Prostate gland (tissue), 2 donors: ENCODE results near the gene PMVK. TPM values are rescaled to one million over a fixed set of nuclear protein-coding genes. Genes with fewer than 3 reads are reported as not detected.

ENCODE experiments used
- DNase-seq: peaks from one replicate; pipeline ENCODE4 v3.0.0-alpha.2; 2019; ENCODE audit warnings: low spot score
- H3K27ac ChIP-seq, 2 donors: fragments of 200-600 bp; sonication (generic); 2 replicates each; pipeline ENCODE4 v1.5.1; 2017 to 2019
- H3K27me3 ChIP-seq: fragments of 200-600 bp; sonication (generic); replicated peaks from 2 replicates; pipeline ENCODE4 v1.5.1; 2019; ENCODE audit not compliant: insufficient read depth
- H3K36me3 ChIP-seq, 2 donors: fragments of 200-600 bp; sonication (generic); 1 replicate in 1 of 2; 2 replicates in 1 of 2; pipeline versions ENCODE4 v1.5.1 to v1.8.1; 2017 to 2019
- H3K4me1 ChIP-seq: fragments of 200-600 bp; sonication (generic); replicated peaks from 2 replicates; pipeline ENCODE4 v1.5.1; 2019
- H3K4me3 ChIP-seq, 2 donors: fragments of 200-600 bp; sonication (generic); 2 replicates each; pipeline ENCODE4 v1.5.1; 2017 to 2019
- H3K9me3 ChIP-seq: fragments of 200-600 bp; sonication (generic); 2 replicates; pipeline ENCODE4 v1.5.1; 2017
- CTCF ChIP-seq, 4 experiments: fragments of 200-600 bp in 2 of 4; fragments of 450-650 bp in 2 of 4; sonication (generic) in 2 of 4; IDR thresholded peaks; 1 replicate in 3 of 4; 2 replicates in 1 of 4; pipeline ENCODE4 v1.5.1; 2016 to 2019; ENCODE audit warnings: antibody characterized with exemption in 4 of 4, mild to moderate bottlenecking in 2 of 4, moderate library complexity in 2 of 4
- POLR2A ChIP-seq: fragments of 450-650 bp; IDR thresholded peaks from one replicate; pipeline ENCODE4 v1.6.1; 2016; ENCODE audit warnings: antibody characterized with exemption, mild to moderate bottlenecking
- POLR2AphosphoS5 ChIP-seq: sonication (generic); formaldehyde crosslinking; IDR thresholded peaks from one replicate; pipeline ENCODE4 v1.6.1; 2017; ENCODE audit warnings: antibody characterized with exemption
- WGBS: methylation state at CpG from one replicate; pipeline ENCODE4 v1.1.5; 2018; 5-methylcytosine and 5-hydroxymethylcytosine counted together
- intact Hi-C: fragments of 100-400 bp; cut with DNase I; formaldehyde crosslinking; loops from one replicate; pipeline ENCODE4 v1.14.2; 2022
- total RNA-seq, 2 donors: library from RNA; depleted of rRNA; stranded (reverse); fragments of >200 nt; gene quantifications; one replicate each; pipeline ENCODE4 v1.1.0, GENCODE V29; 2016

PMVK gene
- total RNA-seq, 2 donors from 2014 or later, result 23.2 to 26.2 TPM

DNA sequence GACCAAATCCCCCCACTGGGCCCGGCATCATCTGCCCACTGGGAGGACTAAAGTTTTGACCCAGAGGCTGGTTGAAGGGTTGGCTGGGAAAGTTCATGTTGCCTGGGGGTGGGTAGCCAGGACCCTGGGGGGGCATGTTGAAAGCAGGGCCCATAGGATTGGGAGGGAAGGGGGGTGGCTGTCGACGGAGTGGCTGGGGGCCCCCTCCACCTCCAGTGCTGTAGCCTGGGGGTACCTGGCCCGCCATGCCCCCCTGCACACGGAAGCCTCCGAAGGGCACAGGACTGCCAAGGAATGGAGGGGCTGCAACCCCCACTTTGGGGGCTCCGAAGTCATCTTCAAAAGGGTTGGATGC lies 22.9 kb upstream of the PMVK start:
- no peaks in the 10 kb centered on the region for H3K9me3 ChIP-seq
- 84% methylated on average over 7 of the region's 7 CpGs for WGBS
- no peaks in the 10 kb centered on the region for H3K36me3 ChIP-seq
- no peak for DNase-seq
- TF ChIP-seq POLR2AphosphoS5 (no peak), POLR2A (no peak), CTCF (IDR thresholded peaks at IDR 0.05) (no peak)
- no peaks in the 10 kb centered on the region for H3K27me3 ChIP-seq
- no peak overlapping the region for H3K27ac ChIP-seq
- intact Hi-C loops, result no loop called here
- H3K4me3 ChIP-seq, result no peak overlapping the region
- H3K4me1 ChIP-seq, result peaks cover 26% of the 10 kb centered on the region

GRCh38 chr1:154958681-154959425 lies 22.3 kb upstream of the PMVK start:
- TF ChIP-seq CTCF (IDR thresholded peaks at IDR 0.05), result no peak
- no peak for TF ChIP-seq POLR2AphosphoS5
- no peak for TF ChIP-seq POLR2A
- no peaks in the 10 kb centered on the region for H3K9me3 ChIP-seq
- DNase-seq, result no peak
- H3K27ac ChIP-seq, result no peak overlapping the region
- H3K4me3 ChIP-seq, result no peak overlapping the region
- intact Hi-C loops, result no loop called here
- H3K27me3 ChIP-seq, result no peaks in the 10 kb centered on the region
- peaks cover 26% of the 10 kb centered on the region for H3K4me1 ChIP-seq
- 86% methylated on average over 15 of the region's 16 CpGs for WGBS
- H3K36me3 ChIP-seq, result no peaks in the 10 kb centered on the region

DNA sequence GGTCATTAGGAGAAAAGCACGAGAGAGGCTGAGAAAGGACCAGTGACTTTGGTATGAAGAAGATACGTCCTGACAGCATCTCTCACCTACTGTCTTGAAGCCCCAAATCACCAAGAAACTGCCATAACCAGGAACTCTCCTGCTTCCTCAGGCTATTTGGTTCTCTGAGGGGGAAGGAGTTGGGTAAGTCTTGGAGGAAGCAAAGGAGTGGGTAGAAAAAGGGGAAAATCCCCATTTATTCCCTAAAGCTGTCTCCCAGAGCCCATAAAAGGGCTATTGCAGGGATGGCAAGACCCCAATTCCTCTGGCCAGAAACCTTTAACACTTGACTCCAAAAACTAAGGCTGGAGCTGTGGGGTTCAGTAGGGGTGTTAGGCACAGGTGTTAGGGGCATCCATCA lies 21.5 kb upstream of the PMVK start:
- Histone ChIP-seq H3K27ac (no peak overlapping the region), H3K36me3 (no peaks in the 10 kb centered on the region), H3K4me1 (peaks cover 31% of the 10 kb centered on the region), H3K27me3 (no peaks in the 10 kb centered on the region), H3K9me3 (no peaks in the 10 kb centered on the region), H3K4me3 (no peak overlapping the region)
- TF ChIP-seq POLR2AphosphoS5, result no peak
- no peak for TF ChIP-seq CTCF (IDR thresholded peaks at IDR 0.05)
- no peak for TF ChIP-seq POLR2A
- no peak for DNase-seq
- intact Hi-C loops, result no loop called here
- WGBS, result 70% methylated on average over 2 of the region's 2 CpGs

GRCh38 chr1:154957091-154957657 lies 20.7 kb upstream of the PMVK start:
- H3K27me3 ChIP-seq, result no peaks in the 10 kb centered on the region
- intact Hi-C loops, result no loop called here
- no peak overlapping the region for H3K4me3 ChIP-seq
- H3K36me3 ChIP-seq, result no peaks in the 10 kb centered on the region
- peaks cover 22% of the 10 kb centered on the region for H3K4me1 ChIP-seq
- H3K9me3 ChIP-seq, result no peaks in the 10 kb centered on the region
- no peak for TF ChIP-seq POLR2AphosphoS5
- no peak for TF ChIP-seq CTCF (IDR thresholded peaks at IDR 0.05)
- TF ChIP-seq POLR2A, result no peak
- no peak for DNase-seq
- WGBS, result 43% methylated on average over 9 of the region's 9 CpGs
- H3K27ac ChIP-seq, result peak overlapping the region; percentile 1 to 76

GRCh38 chr1:154956544-154956941 lies 20.0 kb upstream of the PMVK start:
- intact Hi-C loops, result no loop called here

More at GRCh38 chr1:154956544-154956941, 20.0 kb upstream of the PMVK start:
- peaks cover 20% of the 10 kb centered on the region for H3K4me1 ChIP-seq
- peak overlapping the region; percentile 46 for H3K4me3 ChIP-seq
- TF ChIP-seq POLR2A (peak; percentile 5), CTCF (IDR thresholded peaks at IDR 0.05) (no peak)
- no peaks in the 10 kb centered on the region for H3K36me3 ChIP-seq
- H3K9me3 ChIP-seq, result no peaks in the 10 kb centered on the region
- DNase-seq, result no peak
- H3K27ac ChIP-seq, result peak overlapping the region; percentile 76 to 79
- WGBS, result 19% methylated on average over 6 of the region's 6 CpGs
- no peaks in the 10 kb centered on the region for H3K27me3 ChIP-seq
